Ovary (tissue), 3 donors: ENCODE measurements around the gene NAT8L.

ENCODE experiments used
- CTCF ChIP-seq, 3 donors: fragments of 450-650 bp in 2 of 3; fragments of 200-600 bp in 1 of 3; IDR thresholded peaks; one replicate each; pipeline versions ENCODE4 v1.5.1 to v1.8.0; 2016 to 2022; ENCODE audit warnings: antibody characterized with exemption in 3 of 3, mild to moderate bottlenecking in 1 of 3
- EP300 ChIP-seq: sonication (generic); formaldehyde crosslinking; IDR thresholded peaks from one replicate; pipeline ENCODE4 v1.6.1; 2017; ENCODE audit warnings: antibody characterized with exemption
- POLR2A ChIP-seq: fragments of 450-650 bp; IDR thresholded peaks from one replicate; pipeline ENCODE4 v1.6.1; 2017; ENCODE audit warnings: antibody characterized with exemption, mild to moderate bottlenecking, moderate library complexity
- donor health status: DM: no; HTN: no; CAD: no.

DNA sequence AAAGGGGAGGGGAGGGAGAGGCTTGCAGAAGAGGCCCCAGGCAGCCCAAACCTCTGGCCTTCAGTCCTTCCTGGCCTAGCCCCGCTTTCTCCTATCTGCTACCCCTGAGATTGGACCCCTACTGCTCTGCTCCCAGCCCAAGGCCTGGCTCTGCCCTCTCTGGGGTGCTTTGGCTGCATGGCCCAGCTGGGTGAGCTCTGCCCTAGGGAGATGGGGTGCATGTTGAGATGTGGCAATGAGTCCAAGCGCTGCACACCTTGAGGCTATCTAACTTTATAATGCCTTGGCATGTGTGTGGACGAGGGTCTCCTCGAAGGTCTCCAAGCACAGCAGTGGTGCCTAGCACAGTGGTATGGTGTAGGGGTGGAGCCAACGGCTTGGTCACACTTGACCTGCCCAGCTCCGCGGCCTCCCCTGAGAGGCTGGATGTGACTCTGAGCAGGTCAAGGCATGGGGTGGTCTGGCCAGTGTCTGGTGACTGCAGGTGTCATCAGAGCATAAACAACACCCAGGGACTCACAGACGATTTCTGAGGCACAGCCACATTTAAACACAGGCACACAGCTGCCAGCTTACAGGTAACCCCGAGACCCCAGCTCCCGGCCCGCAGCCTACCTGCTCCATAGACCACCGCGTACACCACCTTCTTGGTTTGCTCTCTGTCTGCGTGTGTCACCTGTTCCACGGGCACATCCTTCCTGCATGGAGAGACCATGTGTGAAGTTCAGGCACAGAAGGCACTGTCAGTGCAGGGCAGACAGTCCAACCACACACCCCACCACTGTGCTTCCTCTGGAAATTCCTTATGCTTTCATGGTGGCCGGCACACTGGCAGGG lies 36.3 kb downstream of the NAT8L start:
- no peak for TF ChIP-seq CTCF (IDR thresholded peaks at IDR 0.05)
- no peak for TF ChIP-seq EP300
- TF ChIP-seq POLR2A = no peak
